ENCODE measurements around the gene EEPD1. TPM values are rescaled to one million over a fixed set of nuclear protein-coding genes. Genes with fewer than 3 reads are reported as not detected.

The EEPD1 gene
- total and polyA plus RNA-seq, 4 donors, result 2.3 to 12.3 (median 7.1) TPM

DNA sequence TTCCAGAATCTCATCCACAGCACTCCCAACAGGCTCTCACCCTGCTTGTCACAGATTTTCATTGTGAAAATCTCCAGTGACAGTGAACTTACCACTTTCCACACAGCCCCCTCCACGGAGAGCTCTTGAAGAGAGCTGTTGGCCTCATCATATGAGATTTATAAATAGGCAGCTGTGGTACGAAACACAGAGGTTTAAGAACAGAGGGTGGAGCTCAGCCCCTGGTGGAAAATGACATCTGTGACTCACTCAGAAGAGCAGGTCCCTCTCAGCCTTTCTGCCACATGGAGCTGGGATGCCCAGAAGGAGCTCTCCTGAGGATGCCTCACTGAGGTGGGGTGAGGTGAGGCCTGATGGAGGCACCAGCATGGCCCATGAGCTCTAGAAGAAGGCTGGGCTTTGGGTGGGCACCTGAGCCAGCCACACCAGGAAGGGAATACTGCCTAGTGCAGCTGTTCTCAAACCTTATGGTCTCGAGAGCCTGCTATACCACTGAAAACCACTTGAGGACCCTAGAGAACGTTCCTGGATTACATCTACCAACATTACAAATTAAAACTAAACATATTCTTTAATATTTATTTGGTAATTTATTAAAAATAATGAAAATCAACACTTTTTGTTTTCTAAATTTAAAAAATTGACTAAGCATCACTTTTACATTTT is 25.8 kb upstream of the EEPD1 start:
- no peak for TF ChIP-seq RXRA (IDR thresholded peaks at IDR 0.05)
- peak in 1 of 2 donors; percentile 70 for TF ChIP-seq RAD21 (IDR thresholded peaks at IDR 0.05)
- no peak for DNase-seq (ENCODE audit: low spot score)
- Histone ChIP-seq H3K36me3 (ENCODE audit: control insufficient read depth in 4 of 4, insufficient read depth in 3 of 4, low read depth in 1 of 4, low read length in 3 of 4) (no peaks in the 10 kb centered on the region), H3K9me3 (ENCODE audit: control insufficient read depth in 4 of 4, low read length in 3 of 4) (no peaks in the 10 kb centered on the region), H3K9ac (ENCODE audit: low read depth in 1 of 2, low read length in 2 of 2) (no peak overlapping the region), H3K4me1 (ENCODE audit: control insufficient read depth in 4 of 4, insufficient read depth in 4 of 4, low read length in 3 of 4) (peaks cover 3 to 18% (median 13%) of the 10 kb centered on the region in 4 donors), H3K27ac (ENCODE audit: low read depth in 1 of 2, low read length in 2 of 2) (no peak overlapping the region), H3K27me3 (ENCODE audit: control insufficient read depth in 4 of 4, insufficient read depth in 4 of 4, low read length in 3 of 4) (no peaks in the 10 kb centered on the region), H3K4me3 (ENCODE audit: low read depth in 1 of 3, low read length in 3 of 3) (no peak overlapping the region)
- WGBS, result 81% methylated on average over 4 of the region's 4 CpGs

DNA sequence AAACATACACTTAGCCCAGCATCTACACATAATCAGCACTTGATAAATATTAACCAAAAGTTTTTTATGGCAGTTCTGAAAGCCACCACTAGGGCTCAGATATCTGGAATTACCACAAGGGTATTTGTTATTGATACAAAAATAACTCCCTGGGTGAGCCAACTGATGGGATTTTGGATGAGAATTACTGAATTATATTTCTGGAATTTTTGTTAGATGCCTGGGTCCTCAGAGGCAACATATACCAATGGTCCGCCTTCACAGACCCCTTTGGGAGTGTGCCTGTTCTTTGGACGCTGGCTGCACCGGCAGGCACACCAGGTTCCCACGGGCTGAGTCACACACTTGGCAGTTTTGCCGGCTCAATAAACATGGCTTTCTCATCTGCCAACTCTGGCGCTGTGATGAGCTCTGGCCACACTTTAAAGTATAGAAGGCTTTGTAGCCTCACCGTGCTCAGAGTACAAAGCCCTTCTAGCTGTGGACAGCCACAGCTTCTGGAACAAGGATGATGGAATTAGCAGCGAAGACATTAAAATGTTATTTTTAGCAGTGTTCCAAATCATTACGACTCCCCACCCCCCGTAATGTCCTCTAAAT is 24.5 kb upstream of the EEPD1 start:
- Histone ChIP-seq H3K27me3 (ENCODE audit: control insufficient read depth in 4 of 4, insufficient read depth in 4 of 4, low read length in 3 of 4) (no peaks in the 10 kb centered on the region), H3K36me3 (ENCODE audit: control insufficient read depth in 4 of 4, insufficient read depth in 3 of 4, low read depth in 1 of 4, low read length in 3 of 4) (no peaks in the 10 kb centered on the region), H3K4me3 (ENCODE audit: low read depth in 1 of 3, low read length in 3 of 3) (peak overlapping the region in 1 of 3 donors; percentile 22), H3K9me3 (ENCODE audit: control insufficient read depth in 4 of 4, low read length in 3 of 4) (no peaks in the 10 kb centered on the region), H3K4me1 (ENCODE audit: control insufficient read depth in 4 of 4, insufficient read depth in 4 of 4, low read length in 3 of 4) (peaks cover 3 to 18% (median 13%) of the 10 kb centered on the region in 4 donors), H3K9ac (ENCODE audit: low read depth in 1 of 2, low read length in 2 of 2) (peak overlapping the region in 1 of 2 donors; percentile 11), H3K27ac (ENCODE audit: low read depth in 1 of 2, low read length in 2 of 2) (peak overlapping the region; percentile 88 to 89)
- WGBS, result 17% methylated on average over 10 of the region's 10 CpGs
- DNase-seq (ENCODE audit: low spot score), result no peak
- TF ChIP-seq RXRA (IDR thresholded peaks at IDR 0.05), result peak; percentile 65 to 77
- peak; percentile 59 to 71 for TF ChIP-seq RAD21 (IDR thresholded peaks at IDR 0.05)
- TF ChIP-seq TAF1 (conservative IDR thresholded peaks at IDR 0.05), result peak; percentile 49
- TF ChIP-seq, protein P1, sequence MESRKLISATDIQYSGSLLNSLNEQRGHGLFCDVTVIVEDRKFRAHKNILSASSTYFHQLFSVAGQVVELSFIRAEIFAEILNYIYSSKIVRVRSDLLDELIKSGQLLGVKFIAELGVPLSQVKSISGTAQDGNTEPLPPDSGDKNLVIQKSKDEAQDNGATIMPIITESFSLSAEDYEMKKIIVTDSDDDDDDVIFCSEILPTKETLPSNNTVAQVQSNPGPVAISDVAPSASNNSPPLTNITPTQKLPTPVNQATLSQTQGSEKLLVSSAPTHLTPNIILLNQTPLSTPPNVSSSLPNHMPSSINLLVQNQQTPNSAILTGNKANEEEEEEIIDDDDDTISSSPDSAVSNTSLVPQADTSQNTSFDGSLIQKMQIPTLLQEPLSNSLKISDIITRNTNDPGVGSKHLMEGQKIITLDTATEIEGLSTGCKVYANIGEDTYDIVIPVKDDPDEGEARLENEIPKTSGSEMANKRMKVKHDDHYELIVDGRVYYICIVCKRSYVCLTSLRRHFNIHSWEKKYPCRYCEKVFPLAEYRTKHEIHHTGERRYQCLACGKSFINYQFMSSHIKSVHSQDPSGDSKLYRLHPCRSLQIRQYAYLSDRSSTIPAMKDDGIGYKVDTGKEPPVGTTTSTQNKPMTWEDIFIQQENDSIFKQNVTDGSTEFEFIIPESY (IDR thresholded peaks at IDR 0.05), result peak; percentile 34
- TF ChIP-seq, protein P2, sequence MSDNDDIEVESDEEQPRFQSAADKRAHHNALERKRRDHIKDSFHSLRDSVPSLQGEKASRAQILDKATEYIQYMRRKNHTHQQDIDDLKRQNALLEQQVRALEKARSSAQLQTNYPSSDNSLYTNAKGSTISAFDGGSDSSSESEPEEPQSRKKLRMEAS (IDR thresholded peaks at IDR 0.05), result no peak
- TF ChIP-seq EGR1 (IDR thresholded peaks at IDR 0.05; ENCODE audit: low read depth in 2 of 2), result peak in 1 of 2 donors; percentile 4
- peak; percentile 72 to 77 for TF ChIP-seq HNF4A (conservative IDR thresholded peaks at IDR 0.05)
- TF ChIP-seq FOXA1 (IDR thresholded peaks at IDR 0.05), result peak; percentile 69
- peak; percentile 79 for TF ChIP-seq SP1 (IDR thresholded peaks at IDR 0.05)
- TF ChIP-seq, protein P3, sequence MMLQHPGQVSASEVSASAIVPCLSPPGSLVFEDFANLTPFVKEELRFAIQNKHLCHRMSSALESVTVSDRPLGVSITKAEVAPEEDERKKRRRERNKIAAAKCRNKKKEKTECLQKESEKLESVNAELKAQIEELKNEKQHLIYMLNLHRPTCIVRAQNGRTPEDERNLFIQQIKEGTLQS (IDR thresholded peaks at IDR 0.05), result peak; percentile 81
- TF ChIP-seq, protein P4, sequence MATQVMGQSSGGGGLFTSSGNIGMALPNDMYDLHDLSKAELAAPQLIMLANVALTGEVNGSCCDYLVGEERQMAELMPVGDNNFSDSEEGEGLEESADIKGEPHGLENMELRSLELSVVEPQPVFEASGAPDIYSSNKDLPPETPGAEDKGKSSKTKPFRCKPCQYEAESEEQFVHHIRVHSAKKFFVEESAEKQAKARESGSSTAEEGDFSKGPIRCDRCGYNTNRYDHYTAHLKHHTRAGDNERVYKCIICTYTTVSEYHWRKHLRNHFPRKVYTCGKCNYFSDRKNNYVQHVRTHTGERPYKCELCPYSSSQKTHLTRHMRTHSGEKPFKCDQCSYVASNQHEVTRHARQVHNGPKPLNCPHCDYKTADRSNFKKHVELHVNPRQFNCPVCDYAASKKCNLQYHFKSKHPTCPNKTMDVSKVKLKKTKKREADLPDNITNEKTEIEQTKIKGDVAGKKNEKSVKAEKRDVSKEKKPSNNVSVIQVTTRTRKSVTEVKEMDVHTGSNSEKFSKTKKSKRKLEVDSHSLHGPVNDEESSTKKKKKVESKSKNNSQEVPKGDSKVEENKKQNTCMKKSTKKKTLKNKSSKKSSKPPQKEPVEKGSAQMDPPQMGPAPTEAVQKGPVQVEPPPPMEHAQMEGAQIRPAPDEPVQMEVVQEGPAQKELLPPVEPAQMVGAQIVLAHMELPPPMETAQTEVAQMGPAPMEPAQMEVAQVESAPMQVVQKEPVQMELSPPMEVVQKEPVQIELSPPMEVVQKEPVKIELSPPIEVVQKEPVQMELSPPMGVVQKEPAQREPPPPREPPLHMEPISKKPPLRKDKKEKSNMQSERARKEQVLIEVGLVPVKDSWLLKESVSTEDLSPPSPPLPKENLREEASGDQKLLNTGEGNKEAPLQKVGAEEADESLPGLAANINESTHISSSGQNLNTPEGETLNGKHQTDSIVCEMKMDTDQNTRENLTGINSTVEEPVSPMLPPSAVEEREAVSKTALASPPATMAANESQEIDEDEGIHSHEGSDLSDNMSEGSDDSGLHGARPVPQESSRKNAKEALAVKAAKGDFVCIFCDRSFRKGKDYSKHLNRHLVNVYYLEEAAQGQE (IDR thresholded peaks at IDR 0.05), result peak; percentile 70
- TF ChIP-seq FOXA2 (IDR thresholded peaks at IDR 0.05), result peak; percentile 84
- TF ChIP-seq, protein P5, sequence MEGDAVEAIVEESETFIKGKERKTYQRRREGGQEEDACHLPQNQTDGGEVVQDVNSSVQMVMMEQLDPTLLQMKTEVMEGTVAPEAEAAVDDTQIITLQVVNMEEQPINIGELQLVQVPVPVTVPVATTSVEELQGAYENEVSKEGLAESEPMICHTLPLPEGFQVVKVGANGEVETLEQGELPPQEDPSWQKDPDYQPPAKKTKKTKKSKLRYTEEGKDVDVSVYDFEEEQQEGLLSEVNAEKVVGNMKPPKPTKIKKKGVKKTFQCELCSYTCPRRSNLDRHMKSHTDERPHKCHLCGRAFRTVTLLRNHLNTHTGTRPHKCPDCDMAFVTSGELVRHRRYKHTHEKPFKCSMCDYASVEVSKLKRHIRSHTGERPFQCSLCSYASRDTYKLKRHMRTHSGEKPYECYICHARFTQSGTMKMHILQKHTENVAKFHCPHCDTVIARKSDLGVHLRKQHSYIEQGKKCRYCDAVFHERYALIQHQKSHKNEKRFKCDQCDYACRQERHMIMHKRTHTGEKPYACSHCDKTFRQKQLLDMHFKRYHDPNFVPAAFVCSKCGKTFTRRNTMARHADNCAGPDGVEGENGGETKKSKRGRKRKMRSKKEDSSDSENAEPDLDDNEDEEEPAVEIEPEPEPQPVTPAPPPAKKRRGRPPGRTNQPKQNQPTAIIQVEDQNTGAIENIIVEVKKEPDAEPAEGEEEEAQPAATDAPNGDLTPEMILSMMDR (IDR thresholded peaks at IDR 0.05; ENCODE audit: low read depth, low read length, missing input control), result peak; percentile 70
- TF ChIP-seq GABPA (IDR thresholded peaks at IDR 0.05 in 1 of 2, conservative IDR thresholded peaks at IDR 0.05 in 1 of 2), result peak in 1 of 2 donors; percentile 35
- TF ChIP-seq NR2F2 (IDR thresholded peaks at IDR 0.05), result peak; percentile 15
- peak; percentile 81 for TF ChIP-seq YY1 (IDR thresholded peaks at IDR 0.05)
- TF ChIP-seq HNF4G (IDR thresholded peaks at IDR 0.05), result peak; percentile 40
- TF ChIP-seq JUND (IDR thresholded peaks at IDR 0.05), result peak; percentile 96 to 98

Measured in liver (tissue), 9 donors.